OCI-LY3 (cell line): ENCODE data around the gene INO80B.
A peak's percentile ranks its signal among the peaks of the same experiment; 100 is the strongest.

Source experiments
- H2AFZ ChIP-seq: fragments of 200-600, 300-600 bp; shearing (Covaris generic); 2 replicates; pipeline ENCODE4 v1.6.0; 2014; ENCODE audit warnings: antibody characterized with exemption, low read depth, low read length
- H3K27ac ChIP-seq: fragments of 200-600, 300-600 bp; sonication (generic); 2 replicates; pipeline ENCODE4 v1.5.1; 2014; ENCODE audit warnings: mild to moderate bottlenecking, low read length, moderate library complexity, mixed read lengths
- H3K27me3 ChIP-seq: fragments of 200-600, 300-600 bp; sonication (generic); 2 replicates; pipeline ENCODE4 v1.6.1; 2014; ENCODE audit warnings: low read depth, low read length, mixed read lengths
- H3K36me3 ChIP-seq: fragments of 200-600, 300-600 bp; sonication (generic); replicated peaks from 2 replicates; pipeline ENCODE3; 2014; ENCODE audit warnings: low read depth, low read length, mixed read lengths
- H3K4me1 ChIP-seq: fragments of 300-600, 200-600 bp; sonication (generic); 2 replicates; pipeline ENCODE4 v1.6.1; 2014; ENCODE audit warnings: low read length, mixed read lengths
- H3K4me2 ChIP-seq: fragments of 200-600, 300-600 bp; sonication (generic); 2 replicates; pipeline ENCODE4 v1.6.1; 2014; ENCODE audit warnings: low read length, mixed read lengths
- H3K4me3 ChIP-seq: fragments of 300-600, 200-600 bp; sonication (generic); 2 replicates; pipeline ENCODE4 v1.5.1; 2014; ENCODE audit warnings: antibody characterized with exemption, mild to moderate bottlenecking, low read length, moderate library complexity
- H3K79me2 ChIP-seq: fragments of 300-600, 200-600 bp; shearing (Covaris generic); 2 replicates; pipeline ENCODE4 v1.6.1; 2014; ENCODE audit warnings: mild to moderate bottlenecking, low read length, mixed read lengths
- H3K9ac ChIP-seq: fragments of 300-600, 200-600 bp; shearing (Covaris generic); 2 replicates; pipeline ENCODE4 v1.6.0; 2014; ENCODE audit warnings: mild to moderate bottlenecking, low read length, moderate library complexity
- H3K9me3 ChIP-seq: fragments of 200-600, 300-600 bp; shearing (Covaris generic); 2 replicates; pipeline ENCODE4 v1.6.1; 2014; ENCODE audit warnings: low read length, mixed read lengths; ENCODE audit not compliant: insufficient read depth
- H4K20me1 ChIP-seq: fragments of 200-600, 300-600 bp; sonication (generic); 2 replicates; pipeline ENCODE4 v1.6.1; 2016; ENCODE audit warnings: low read length, mixed read lengths; ENCODE audit not compliant: insufficient read depth
- CTCF ChIP-seq: fragments of 200-600, 300-600 bp; sonication (generic); IDR thresholded peaks from 2 replicates; pipeline ENCODE4 v1.5.1; 2014; ENCODE audit warnings: antibody characterized with exemption, low read length, low read depth
- EZH2phosphoT487 ChIP-seq: fragments of 200-600 bp; shearing (Covaris generic); IDR thresholded peaks from 2 replicates; pipeline ENCODE4 v1.6.1; 2018; ENCODE audit warnings: antibody characterized with exemption, mixed run types, low read depth

Gene INO80B

GRCh38 chr2:74504591-74504990, 49.7 kb downstream of the INO80B start:
- Histone ChIP-seq H3K79me2 (peaks cover 11% of the 10 kb centered on the region), H3K4me2 (no peak overlapping the region)

GRCh38 chr2:74505448-74506246, 50.8 kb downstream of the INO80B start:
- Histone ChIP-seq H3K27me3 (no peaks in the 10 kb centered on the region), H3K4me3 (no peak overlapping the region), H3K4me2 (peak overlapping the region; percentile 7; the same call in 1 of the 2 replicates)

More at GRCh38 chr2:74504591-74504990, 49.7 kb downstream of the INO80B start:
- no peak overlapping the region for H3K4me3 ChIP-seq
- H3K9ac ChIP-seq: no peak overlapping the region
- no peaks in the 10 kb centered on the region for H3K27me3 ChIP-seq
- TF ChIP-seq EZH2phosphoT487 (no peak), CTCF (no peak)
- no peak overlapping the region for H2AFZ ChIP-seq
- H4K20me1 ChIP-seq: no peaks in the 10 kb centered on the region
- no peak overlapping the region for H3K27ac ChIP-seq
- peaks cover 13% of the 10 kb centered on the region for H3K36me3 ChIP-seq
- peaks cover 29% of the 10 kb centered on the region for H3K4me1 ChIP-seq
- no peaks in the 10 kb centered on the region for H3K9me3 ChIP-seq

GRCh38 chr2:74507145-74507925, 52.4 kb downstream of the INO80B start, which contains the start of gene PCGF1:
TSS of gene PCGF1 (minus strand) at chr2:74507695. CDS start at chr2:74507668, 27 bp downstream.
- Histone ChIP-seq H3K9ac (peak within 1 kb of the TSS; percentile 91), H4K20me1 (no peaks in the 10 kb centered on the region), H3K27me3 (no peaks in the 10 kb centered on the region), H3K4me1 (peaks cover 32% of the 10 kb centered on the region), H3K27ac (peak within 1 kb of the TSS; percentile 93), H3K4me3 (peak within 1 kb of the TSS; percentile 82), H3K36me3 (peaks cover 13% of the 10 kb centered on the region), H3K9me3 (no peaks in the 10 kb centered on the region), H3K79me2 (peaks cover 11% of the 10 kb centered on the region), H2AFZ (peak within 1 kb of the TSS; percentile 88; the same call in 1 of the 2 replicates), H3K4me2 (peak within 1 kb of the TSS; percentile 88)
- TF ChIP-seq EZH2phosphoT487: no peak
- peak; percentile 59 for TF ChIP-seq CTCF

More at GRCh38 chr2:74505448-74506246, 50.8 kb downstream of the INO80B start:
- peaks cover 32% of the 10 kb centered on the region for H3K4me1 ChIP-seq
- no peak overlapping the region for H2AFZ ChIP-seq
- no peak overlapping the region for H3K27ac ChIP-seq
- TF ChIP-seq CTCF (no peak), EZH2phosphoT487 (no peak)
- peaks cover 13% of the 10 kb centered on the region for H3K36me3 ChIP-seq
- H3K79me2 ChIP-seq: peaks cover 11% of the 10 kb centered on the region
- H4K20me1 ChIP-seq: no peaks in the 10 kb centered on the region
- H3K9ac ChIP-seq: no peak overlapping the region
- no peaks in the 10 kb centered on the region for H3K9me3 ChIP-seq
